ENCODE results near the gene NPFF. TPM values are rescaled to one million over a fixed set of nuclear protein-coding genes. Genes with fewer than 3 reads are reported as not detected.

NPFF gene
- total and polyA plus RNA-seq, 10 donors, result 0.49 to 2.0 (median 1.3) TPM; not detected in 7

DNA sequence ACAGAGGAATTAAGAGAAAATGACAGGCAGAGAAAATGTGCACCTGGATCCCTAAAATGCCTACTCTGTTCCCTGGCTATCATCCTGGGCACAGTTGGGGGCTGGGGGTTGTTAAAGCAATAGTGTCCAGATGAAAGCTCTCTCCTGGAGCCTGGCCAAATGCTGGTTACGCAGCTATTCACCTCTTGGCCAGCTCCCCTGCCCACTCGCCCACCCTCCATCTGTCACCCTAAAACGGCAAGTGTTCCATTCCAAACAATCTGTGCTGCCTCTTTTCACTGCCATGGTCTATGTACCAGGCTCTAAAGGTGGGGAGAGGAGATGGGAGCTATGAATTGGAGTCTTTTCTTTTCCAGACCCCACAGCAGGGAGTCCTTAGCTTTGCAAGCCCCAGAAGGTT lies 24.7 kb upstream of the NPFF start:
- DNase-seq, result no peak
- H3K27ac ChIP-seq, result no peak overlapping the region
- no peaks in the 10 kb centered on the region for H3K4me1 ChIP-seq
- peaks cover 21 to 100% (median 93%) of the 10 kb centered on the region in 6 donors for H3K36me3 ChIP-seq
- H3K27me3 ChIP-seq (replicated peaks in 1 of 7), result no peaks in the 10 kb centered on the region
- H3K4me3 ChIP-seq, result no peak overlapping the region
- no peaks in the 10 kb centered on the region for H3K9me3 ChIP-seq
- TF ChIP-seq, protein P1, sequence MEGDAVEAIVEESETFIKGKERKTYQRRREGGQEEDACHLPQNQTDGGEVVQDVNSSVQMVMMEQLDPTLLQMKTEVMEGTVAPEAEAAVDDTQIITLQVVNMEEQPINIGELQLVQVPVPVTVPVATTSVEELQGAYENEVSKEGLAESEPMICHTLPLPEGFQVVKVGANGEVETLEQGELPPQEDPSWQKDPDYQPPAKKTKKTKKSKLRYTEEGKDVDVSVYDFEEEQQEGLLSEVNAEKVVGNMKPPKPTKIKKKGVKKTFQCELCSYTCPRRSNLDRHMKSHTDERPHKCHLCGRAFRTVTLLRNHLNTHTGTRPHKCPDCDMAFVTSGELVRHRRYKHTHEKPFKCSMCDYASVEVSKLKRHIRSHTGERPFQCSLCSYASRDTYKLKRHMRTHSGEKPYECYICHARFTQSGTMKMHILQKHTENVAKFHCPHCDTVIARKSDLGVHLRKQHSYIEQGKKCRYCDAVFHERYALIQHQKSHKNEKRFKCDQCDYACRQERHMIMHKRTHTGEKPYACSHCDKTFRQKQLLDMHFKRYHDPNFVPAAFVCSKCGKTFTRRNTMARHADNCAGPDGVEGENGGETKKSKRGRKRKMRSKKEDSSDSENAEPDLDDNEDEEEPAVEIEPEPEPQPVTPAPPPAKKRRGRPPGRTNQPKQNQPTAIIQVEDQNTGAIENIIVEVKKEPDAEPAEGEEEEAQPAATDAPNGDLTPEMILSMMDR (IDR thresholded peaks at IDR 0.05 in 8 of 11, conservative IDR thresholded peaks at IDR 0.05 in 3 of 11), result no peak
- TF ChIP-seq POLR2AphosphoS5 (IDR thresholded peaks at IDR 0.05) (no peak), POLR2A (IDR thresholded peaks at IDR 0.05) (no peak)
- intact Hi-C loops (cut with DNase I; ENCODE audit: low total_unique reads), result no loop called here
- 76 to 96% (median 88%) methylated on average over 3 of the region's 3 CpGs for WGBS, 5 donors

DNA sequence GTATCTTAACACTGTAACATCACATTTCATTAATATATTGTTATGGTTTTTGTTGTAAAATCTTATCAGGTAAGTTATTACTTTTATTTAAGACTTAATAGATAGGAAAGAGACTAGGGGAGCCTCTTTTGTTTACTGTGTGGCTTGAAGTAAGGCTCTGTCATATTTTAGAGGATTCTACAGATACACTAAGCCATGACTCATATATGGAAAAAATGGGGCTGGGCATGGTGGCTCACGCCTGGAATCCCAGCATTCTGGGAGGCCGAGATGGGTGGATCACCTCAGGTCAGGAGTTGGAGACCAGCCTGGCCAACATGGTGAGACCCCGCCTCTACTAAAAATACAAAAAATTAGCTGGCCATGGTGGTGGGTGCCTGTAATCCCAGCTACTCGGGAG lies 23.6 kb upstream of the NPFF start:
- Histone ChIP-seq H3K9me3 (no peaks in the 10 kb centered on the region), H3K27ac (no peak overlapping the region), H3K4me1 (no peaks in the 10 kb centered on the region), H3K27me3 (replicated peaks in 1 of 7) (no peaks in the 10 kb centered on the region), H3K4me3 (no peak overlapping the region), H3K36me3 (peaks cover 18 to 100% (median 89%) of the 10 kb centered on the region in 6 donors)
- no peak for DNase-seq
- no peak for TF ChIP-seq POLR2AphosphoS5 (IDR thresholded peaks at IDR 0.05)
- 92 to 96% (median 94%) methylated on average over 4 of the region's 4 CpGs for WGBS, 5 donors
- intact Hi-C loops (cut with DNase I; ENCODE audit: low total_unique reads), result no loop called here

DNA sequence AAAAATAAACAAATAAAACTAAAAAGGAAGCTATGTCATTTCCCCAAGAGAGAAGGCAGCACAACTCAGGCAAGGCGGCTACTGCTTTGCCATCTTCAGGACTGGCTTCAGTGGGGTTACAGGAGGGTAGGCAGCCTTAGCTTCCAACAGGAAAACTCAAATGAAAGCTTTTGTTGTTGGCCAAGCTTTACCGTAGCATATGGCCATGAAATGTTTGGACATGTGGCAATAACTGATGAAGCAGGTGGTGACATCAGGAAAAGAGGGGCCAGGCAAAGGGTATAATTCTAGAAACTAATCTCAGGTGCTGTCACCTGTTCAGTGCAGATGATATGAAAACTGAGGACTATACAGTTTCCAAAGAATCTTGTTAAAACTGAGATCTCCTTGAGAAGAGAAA lies 22.8 kb upstream of the NPFF start:
- H3K9me3 ChIP-seq, result no peaks in the 10 kb centered on the region
- 78 to 91% (median 83%) methylated on average over 2 of the region's 2 CpGs for WGBS, 5 donors
- no peaks in the 10 kb centered on the region for H3K27me3 ChIP-seq (replicated peaks in 1 of 7)
- intact Hi-C loops (cut with DNase I; ENCODE audit: low total_unique reads), result no loop called here
- no peak overlapping the region for H3K27ac ChIP-seq
- DNase-seq, result no peak
- peaks cover 17 to 100% (median 87%) of the 10 kb centered on the region in 6 donors for H3K36me3 ChIP-seq
- H3K4me3 ChIP-seq, result no peak overlapping the region
- no peaks in the 10 kb centered on the region for H3K4me1 ChIP-seq
- TF ChIP-seq, protein P1 (IDR thresholded peaks at IDR 0.05 in 8 of 11, conservative IDR thresholded peaks at IDR 0.05 in 3 of 11), result no peak
- TF ChIP-seq POLR2A (IDR thresholded peaks at IDR 0.05) (no peak), POLR2AphosphoS5 (IDR thresholded peaks at IDR 0.05) (no peak)

DNA sequence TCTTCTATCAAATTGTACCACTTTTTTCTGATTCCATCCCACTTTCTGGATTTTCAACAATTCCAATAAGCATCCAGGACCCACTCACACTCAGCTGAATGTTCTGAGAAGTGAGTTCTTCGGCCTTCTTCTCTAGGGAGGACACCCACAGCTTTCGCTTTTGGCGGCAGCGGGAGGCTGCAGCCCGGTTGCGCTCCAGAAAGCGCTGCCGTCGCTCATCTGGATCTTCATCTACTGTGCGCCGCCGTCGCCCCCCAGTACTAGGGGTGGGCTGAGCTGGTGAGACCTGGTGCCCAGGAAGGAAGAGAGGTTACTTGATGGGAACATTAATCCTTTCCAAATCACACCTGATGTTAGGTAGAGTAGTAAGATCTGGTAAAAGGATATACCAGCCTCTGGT lies 17.2 kb upstream of the NPFF start:
- no peaks in the 10 kb centered on the region for H3K9me3 ChIP-seq
- DNase-seq, result no peak
- H3K4me3 ChIP-seq, result no peak overlapping the region
- 97 to 99% (median 98%) methylated on average over 13 of the region's 13 CpGs for WGBS, 5 donors
- intact Hi-C loops (cut with DNase I; ENCODE audit: low total_unique reads), result no loop called here
- no peaks in the 10 kb centered on the region for H3K27me3 ChIP-seq (replicated peaks in 1 of 7)
- no peak overlapping the region for H3K27ac ChIP-seq
- peaks cover 2 to 100% (median 86%) of the 10 kb centered on the region in 6 donors for H3K36me3 ChIP-seq
- TF ChIP-seq, protein P1 (IDR thresholded peaks at IDR 0.05 in 8 of 11, conservative IDR thresholded peaks at IDR 0.05 in 3 of 11), result no peak
- TF ChIP-seq POLR2A (IDR thresholded peaks at IDR 0.05) (no peak), POLR2AphosphoS5 (IDR thresholded peaks at IDR 0.05) (peak in 1 of 3 donors; percentile 24)
- no peaks in the 10 kb centered on the region for H3K4me1 ChIP-seq

DNA sequence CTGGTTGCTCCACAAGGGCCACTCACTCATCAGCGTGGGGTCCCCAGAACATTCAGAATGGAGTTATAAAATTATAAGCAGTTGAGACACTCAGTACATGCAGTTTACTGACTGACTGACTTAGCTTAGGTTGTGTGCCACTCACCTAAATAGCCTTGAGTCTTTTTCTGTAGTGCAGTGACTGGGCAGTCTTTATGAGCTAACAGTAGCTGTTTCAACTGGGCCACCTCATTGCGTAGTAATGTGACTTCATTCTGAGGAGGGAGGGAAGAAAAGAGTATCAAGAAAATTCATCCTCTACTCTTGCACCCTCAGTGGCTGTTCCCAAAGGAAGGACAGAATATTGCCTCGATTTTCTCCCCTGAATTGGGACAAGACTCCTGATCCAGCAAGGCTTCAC lies 15.8 kb upstream of the NPFF start:
- intact Hi-C loops (cut with DNase I; ENCODE audit: low total_unique reads), result no loop called here
- Histone ChIP-seq H3K27me3 (replicated peaks in 1 of 7) (no peaks in the 10 kb centered on the region), H3K4me1 (no peaks in the 10 kb centered on the region), H3K36me3 (peaks cover 2 to 100% (median 84%) of the 10 kb centered on the region in 6 donors), H3K9me3 (no peaks in the 10 kb centered on the region), H3K4me3 (no peak overlapping the region), H3K27ac (no peak overlapping the region)
- DNase-seq, result no peak
- WGBS, 5 donors, result 94 to 100% (median 97%) methylated on average over 3 of the region's 3 CpGs
- TF ChIP-seq, protein P1 (IDR thresholded peaks at IDR 0.05 in 8 of 11, conservative IDR thresholded peaks at IDR 0.05 in 3 of 11), result no peak
- no peak for TF ChIP-seq POLR2A (IDR thresholded peaks at IDR 0.05)
- TF ChIP-seq POLR2AphosphoS5 (IDR thresholded peaks at IDR 0.05), result no peak

Measured in spleen (tissue), 11 donors.